Right cardiac atrium (tissue), 5 donors: ENCODE data around the gene AUNIP. TPM values are rescaled to one million over a fixed set of nuclear protein-coding genes. Genes with fewer than 3 reads are reported as not detected.
"Not testable (repeated sequence)": the region's sequence is repeated elsewhere in the genome, so short reads cannot be mapped to it uniquely, and the experiment has no call there.

ENCODE experiments used
- ATAC-seq, 2 donors: fragments of 200-7000 bp; cut with Tn5 transposase; one replicate each; pipeline versions ENCODE4 v1.8.0 to v1.9.1; 2020; ENCODE audit warnings: moderate library complexity in 2 of 2, mild to moderate bottlenecking in 1 of 2
- DNase-seq, 3 donors: peaks; one replicate each; pipeline ENCODE4 v3.0.0-alpha.2; 2020
- H3K27ac ChIP-seq: one replicate; pipeline ENCODE4 v1.5.1; 2013; ENCODE audit warnings: mild to moderate bottlenecking, low read length, control low read depth, moderate library complexity
- H3K27me3 ChIP-seq: one replicate; pipeline ENCODE4 v1.6.1; 2013; ENCODE audit not compliant: control insufficient read depth, insufficient read depth
- H3K4me1 ChIP-seq: one replicate; pipeline ENCODE4 v1.6.1; 2013; ENCODE audit warnings: low read length; ENCODE audit not compliant: control insufficient read depth, insufficient read depth
- H3K4me3 ChIP-seq: one replicate; pipeline ENCODE4 v1.5.1; 2013; ENCODE audit warnings: low read length, control low read depth
- H3K9me3 ChIP-seq: one replicate; pipeline ENCODE4 v1.6.1; 2013; ENCODE audit warnings: low read length; ENCODE audit not compliant: control insufficient read depth
- WGBS: extraction: QIAGEN DNeasy Blood & Tissue Kit; methylation state at CpG from one replicate; pipeline ENCODE4 v1.1.7; 2013; 5-methylcytosine and 5-hydroxymethylcytosine counted together
- intact Hi-C, 4 donors: fragments of 100-400 bp; cut with DNase I; formaldehyde crosslinking; loops; one replicate each; pipeline versions ENCODE4 v1.11.0 to v1.14.0; 2022 to 2023
- polyA plus RNA-seq: library from polyadenylated mRNA; stranded (reverse); fragments of 200-250 nt; gene quantifications from one replicate; pipeline ENCODE4 v1.2.3, GENCODE V29; 2013
- total RNA-seq, 4 donors: library from RNA; stranded (reverse); fragmentation: NEBNext Ultra II Directional; extraction: Animal tissue kit (Norgen Biotek cat#: 25700); gene quantifications; one replicate each; pipeline ENCODE4 v1.2.1, GENCODE V29; 2021
- donor health status: healthy with polysubstance abuse.
- donor health status: DM: no; HTN: yes; CAD: no.
- donor health status: DM: no; HTN: no; CAD: no.
- donor health status: DM: no; HTN: yes; CAD: no; lungs with severe emphysema.
- donor health status: DM: yes; HTN: yes; CAD: no.

AUNIP gene
- total and polyA plus RNA-seq, 5 donors: 0.34 TPM; not detected in 4

DNA sequence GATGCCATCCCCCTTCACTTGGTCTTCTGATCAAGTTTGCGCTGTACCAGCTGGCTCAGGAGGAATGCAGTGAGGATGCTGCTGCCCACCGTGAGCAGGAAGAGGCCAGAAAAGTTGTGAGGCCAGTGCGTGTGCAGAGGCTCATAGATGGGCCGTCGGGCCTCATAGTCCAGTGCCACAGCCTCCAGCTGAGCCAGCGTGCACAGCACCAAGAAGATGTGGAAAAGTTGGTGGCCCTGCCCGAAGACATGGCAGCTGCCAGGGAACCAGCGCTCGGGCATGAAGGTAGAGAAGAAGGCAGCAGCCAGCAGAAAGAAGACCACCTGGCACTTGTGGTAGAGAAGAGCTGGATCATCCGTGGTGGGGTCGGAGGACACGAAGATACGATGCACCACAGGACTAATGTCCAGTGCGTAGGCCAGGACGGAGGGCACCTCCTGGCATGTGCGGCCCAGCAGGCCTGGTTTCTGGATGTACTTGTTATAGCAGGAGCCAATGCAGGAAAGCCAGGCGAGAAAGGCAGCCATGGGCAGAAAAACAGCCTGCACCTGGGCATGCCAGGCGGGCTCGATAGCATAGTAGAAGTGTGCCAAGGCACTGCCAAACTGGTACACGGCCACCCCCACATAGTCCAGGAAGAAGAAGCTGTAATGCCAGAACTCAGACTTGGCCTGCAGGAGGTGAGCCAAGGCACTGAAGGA lies 3.7 kb upstream of the AUNIP start:
- DNase-seq (peak in 1 of 3 donors; percentile 41), ATAC-seq (no peak)
- H3K27ac ChIP-seq: no peak overlapping the region
- 95% methylated on average over 20 of the region's 20 CpGs for WGBS
- H3K4me3 ChIP-seq: no peak overlapping the region
- H3K27me3 ChIP-seq: no peaks in the 10 kb centered on the region
- no peaks in the 10 kb centered on the region for H3K9me3 ChIP-seq
- no peaks in the 10 kb centered on the region for H3K4me1 ChIP-seq
- intact Hi-C loops: no loop called here

DNA sequence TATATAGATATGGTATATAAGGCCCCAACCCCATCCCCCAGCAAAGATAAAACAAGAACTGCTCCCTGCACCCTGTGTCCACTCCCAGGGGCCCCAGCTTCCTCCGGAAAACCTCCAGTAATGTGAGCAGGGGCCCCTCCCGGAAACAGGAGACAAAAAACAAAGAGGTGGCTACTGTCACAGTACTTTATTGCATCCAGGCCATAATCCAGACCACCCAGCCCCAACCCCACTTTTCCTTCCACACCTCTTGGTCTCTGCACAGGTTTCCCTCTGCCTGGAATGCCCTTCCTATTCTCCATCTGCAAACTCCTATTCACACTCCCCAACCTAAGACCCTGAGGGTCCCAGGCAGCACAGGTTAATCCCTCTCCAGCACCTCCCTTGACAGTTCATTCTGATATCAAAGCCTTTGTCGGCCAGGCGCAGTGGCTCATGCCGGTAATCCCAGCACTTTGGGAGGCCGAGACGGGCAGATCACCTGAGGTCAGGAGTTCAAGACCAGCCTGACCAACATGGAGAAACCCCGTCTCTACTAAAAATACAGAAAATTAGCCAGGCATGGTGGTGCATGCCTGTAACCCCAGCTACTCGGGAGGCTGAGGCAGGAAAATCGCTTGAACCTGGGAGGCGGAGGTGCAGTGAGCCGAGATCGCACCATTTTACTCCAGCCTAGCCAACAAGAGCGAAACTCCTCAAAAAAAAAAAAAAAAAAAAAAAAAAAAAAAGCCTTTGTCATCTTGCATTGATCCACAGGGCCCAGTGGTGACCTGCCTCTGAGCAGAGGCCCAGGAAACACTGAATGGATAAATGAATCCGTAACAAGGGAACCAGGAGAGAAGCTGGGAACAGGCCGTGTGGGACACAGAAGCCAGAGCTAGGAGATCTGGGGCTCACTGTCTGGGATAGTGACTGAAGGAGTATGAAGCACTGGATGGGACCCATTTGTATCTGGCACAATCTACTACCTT lies 2.3 kb upstream of the AUNIP start:
- no peak overlapping the region for H3K27ac ChIP-seq
- no peaks in the 10 kb centered on the region for H3K27me3 ChIP-seq
- no peaks in the 10 kb centered on the region for H3K4me1 ChIP-seq
- H3K4me3 ChIP-seq: no peak overlapping the region
- DNase-seq (peak in 1 of 3 donors; percentile 72), ATAC-seq (no peak)
- no peaks in the 10 kb centered on the region for H3K9me3 ChIP-seq
- intact Hi-C loops: no loop called here
- 81% methylated on average over 16 of the region's 16 CpGs for WGBS

DNA sequence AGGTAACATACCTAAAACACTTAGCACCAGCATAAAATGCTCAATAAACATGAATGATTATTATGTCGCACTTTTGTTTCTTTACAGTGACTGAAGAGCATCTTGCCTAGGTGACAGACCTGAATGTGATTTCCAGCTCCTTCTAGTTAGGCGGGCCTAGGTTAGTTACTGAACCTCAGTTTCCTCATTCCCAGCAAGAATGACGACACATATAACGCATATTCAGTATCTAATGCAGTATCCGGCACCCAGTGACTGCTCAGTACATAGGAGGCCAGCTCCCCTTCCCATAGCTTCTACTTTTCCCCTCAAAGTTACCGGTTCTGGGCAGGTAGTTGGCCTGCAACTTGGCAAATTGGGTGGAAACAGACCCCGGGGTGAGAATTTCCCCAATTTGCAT lies 763 bp downstream of the AUNIP start:
- Histone ChIP-seq H3K27me3 (no peaks in the 10 kb centered on the region), H3K4me1 (no peaks in the 10 kb centered on the region), H3K9me3 (no peaks in the 10 kb centered on the region), H3K27ac (no peak overlapping the region), H3K4me3 (no peak overlapping the region)
- DNase-seq (no peak), ATAC-seq (no peak)
- intact Hi-C loops: no loop called here
- WGBS: 50% methylated on average over 7 of the region's 7 CpGs

DNA sequence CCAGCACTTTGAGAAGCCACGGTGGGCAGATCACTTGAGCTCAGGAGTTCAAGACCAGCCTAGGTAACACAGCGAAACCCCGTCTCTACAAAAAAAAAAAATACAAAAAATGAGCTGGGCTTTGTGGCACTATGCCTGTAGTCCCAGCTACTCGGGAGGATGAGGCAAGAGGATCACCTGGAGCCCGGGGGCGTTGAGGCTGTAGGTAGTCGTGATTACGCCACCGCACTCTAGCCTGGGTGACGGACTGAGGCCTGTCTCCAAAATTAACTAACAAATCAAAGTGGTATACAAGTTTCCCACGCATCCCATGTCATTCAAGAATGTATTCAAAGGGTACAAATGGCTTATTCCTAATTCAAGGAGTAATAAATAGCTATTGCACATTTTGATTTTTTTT lies 2.4 kb downstream of the AUNIP start:
- no peaks in the 10 kb centered on the region for H3K27me3 ChIP-seq
- 93% methylated on average over 11 of the region's 11 CpGs for WGBS
- H3K4me3 ChIP-seq: no peak overlapping the region
- DNase-seq (no peak), ATAC-seq (no peak)
- intact Hi-C loops: no loop called here
- H3K27ac ChIP-seq: no peak overlapping the region
- no peaks in the 10 kb centered on the region for H3K4me1 ChIP-seq
- H3K9me3 ChIP-seq: no peaks in the 10 kb centered on the region

DNA sequence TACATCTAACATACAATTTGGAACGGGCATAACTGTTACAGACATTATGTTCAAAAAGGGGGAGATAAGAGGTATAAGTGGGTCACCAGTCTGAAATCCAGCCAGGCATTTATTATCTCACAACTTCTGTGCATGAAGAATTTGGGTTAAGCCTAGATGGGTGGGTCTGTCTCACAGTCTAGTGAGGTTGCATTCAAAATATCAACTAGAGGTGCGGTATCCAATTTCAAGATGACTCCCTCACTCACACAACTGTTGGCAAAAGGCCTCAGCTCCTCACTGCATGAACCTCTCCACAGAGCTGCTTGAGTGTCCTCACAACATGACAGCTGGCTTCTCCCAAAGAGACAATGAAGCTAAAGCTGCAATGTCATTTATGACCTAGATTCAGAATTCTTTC lies 4.7 kb downstream of the AUNIP start:
- Histone ChIP-seq H3K4me3 (no peak overlapping the region), H3K9me3 (no peaks in the 10 kb centered on the region), H3K27ac (no peak overlapping the region), H3K27me3 (no peaks in the 10 kb centered on the region), H3K4me1 (no peaks in the 10 kb centered on the region)
- 71% methylated on average over 2 of the region's 2 CpGs for WGBS
- no peak for ATAC-seq
- DNase-seq: no peak
- intact Hi-C loops: no loop called here

DNA sequence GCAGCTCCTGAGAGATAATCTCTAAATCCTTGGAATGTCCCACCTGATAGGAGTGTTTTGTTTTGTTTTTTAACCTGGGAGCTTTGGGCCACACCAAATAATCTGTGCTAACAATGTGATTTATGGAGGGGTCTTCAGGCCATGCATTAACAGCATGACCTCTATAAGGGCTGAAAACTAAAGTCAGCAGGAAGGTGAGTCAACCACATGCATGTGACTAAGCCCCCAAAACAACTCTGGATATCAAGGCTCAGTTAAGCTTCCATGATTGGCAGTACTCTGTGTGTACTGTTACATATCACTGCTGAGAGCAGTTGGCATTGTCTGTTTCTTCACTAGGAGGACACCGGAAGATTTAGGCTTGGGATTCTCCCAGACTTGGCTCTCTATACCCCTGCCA lies 10.7 kb downstream of the AUNIP start:
- H3K4me1 ChIP-seq: no peaks in the 10 kb centered on the region
- DNase-seq: no peak
- H3K4me3 ChIP-seq: no peak overlapping the region
- no peak for ATAC-seq
- intact Hi-C loops: no loop called here
- no peaks in the 10 kb centered on the region for H3K9me3 ChIP-seq
- no peaks in the 10 kb centered on the region for H3K27me3 ChIP-seq
- 62% methylated on average over 1 of the region's 1 CpG for WGBS
- no peak overlapping the region for H3K27ac ChIP-seq

DNA sequence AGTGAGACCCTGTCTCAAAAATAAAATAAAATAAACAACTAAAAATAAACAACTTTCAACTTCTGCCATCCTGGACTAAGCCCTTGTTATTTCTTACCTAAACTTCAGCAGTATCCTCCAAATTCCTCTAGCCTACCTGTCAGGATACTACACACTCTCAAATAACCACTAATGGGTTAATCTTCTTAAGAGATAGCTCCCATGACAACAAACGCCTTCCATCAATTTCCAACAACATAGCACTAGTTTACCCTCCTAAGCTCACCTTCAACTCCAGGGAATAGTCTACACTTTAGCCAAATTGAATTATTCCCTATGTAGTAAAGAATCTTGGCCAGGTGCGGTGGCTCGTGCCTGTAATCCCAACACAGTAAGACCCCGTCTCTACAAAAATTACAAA lies 11.3 kb downstream of the AUNIP start:
- Histone ChIP-seq H3K27me3 (no peaks in the 10 kb centered on the region), H3K27ac (no peak overlapping the region), H3K4me1 (no peaks in the 10 kb centered on the region), H3K9me3 (no peaks in the 10 kb centered on the region), H3K4me3 (no peak overlapping the region)
- DNase-seq (no peak), ATAC-seq (no peak)
- intact Hi-C loops: no loop called here
- WGBS: 66% methylated on average over 4 of the region's 4 CpGs

DNA sequence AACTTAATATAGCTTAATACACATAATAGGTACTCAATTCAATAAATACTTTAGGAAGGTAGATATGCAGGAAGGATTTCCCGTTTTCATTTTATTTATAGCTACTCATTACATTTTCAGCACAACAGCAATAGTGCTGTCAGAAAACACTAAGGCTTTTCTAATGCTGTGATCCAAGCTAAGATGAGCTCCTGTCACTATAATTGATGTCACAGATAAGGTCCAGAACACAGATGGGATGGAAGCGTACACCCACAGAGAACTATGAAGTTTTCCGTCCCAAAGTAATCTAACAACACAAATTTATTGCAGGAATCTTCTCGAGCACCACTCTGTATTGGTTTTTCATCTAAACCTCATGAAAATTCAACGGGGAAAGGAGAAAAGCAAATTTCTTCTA lies 13.6 kb downstream of the AUNIP start:
- DNase-seq (no peak), ATAC-seq (no peak)
- WGBS: 74% methylated on average over 5 of the region's 5 CpGs
- Histone ChIP-seq H3K4me1 (no peaks in the 10 kb centered on the region), H3K27me3 (no peaks in the 10 kb centered on the region), H3K9me3 (no peaks in the 10 kb centered on the region), H3K4me3 (no peak overlapping the region), H3K27ac (no peak overlapping the region)
- intact Hi-C loops: no loop called here

DNA sequence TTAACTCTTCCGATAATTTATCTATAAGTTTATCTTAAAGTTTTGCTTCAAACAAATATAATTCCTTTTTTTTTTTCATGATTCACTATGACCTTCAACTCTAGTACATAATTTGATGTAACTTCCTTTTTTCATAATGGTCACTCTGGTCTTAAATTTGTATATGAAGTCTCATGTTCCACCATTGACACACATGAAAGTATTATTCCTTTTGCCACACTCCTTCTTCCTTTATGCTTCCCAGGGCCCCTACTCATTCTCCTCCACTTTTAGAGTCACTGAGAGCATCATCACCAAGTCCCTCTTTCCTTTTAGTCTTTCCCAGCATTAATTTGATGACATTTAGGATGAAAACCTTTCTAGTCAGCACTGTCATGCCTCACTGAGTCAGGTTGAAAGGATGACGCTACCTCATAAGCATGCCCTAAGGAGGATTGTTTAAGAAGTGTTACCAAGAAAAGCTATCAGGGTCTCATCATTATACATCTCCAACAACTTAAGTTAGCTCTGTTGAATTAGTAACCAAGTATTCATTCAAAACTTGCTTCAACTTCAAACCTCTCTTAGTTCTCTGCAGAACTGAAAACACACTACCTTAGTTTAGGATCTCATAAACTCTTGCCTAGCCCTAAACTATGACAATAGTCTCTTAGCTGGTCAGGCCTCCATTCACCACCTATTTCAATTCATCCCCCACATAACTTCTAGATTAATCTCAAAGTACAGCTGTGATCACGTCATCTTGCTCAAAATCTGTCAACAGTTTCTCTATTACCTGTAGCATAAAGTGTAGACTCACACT lies 14.5 kb downstream of the AUNIP start:
- intact Hi-C loops: no loop called here
- 91% methylated on average over 3 of the region's 3 CpGs for WGBS
- DNase-seq (no peak), ATAC-seq (no peak)
- Histone ChIP-seq H3K27me3 (no peaks in the 10 kb centered on the region), H3K27ac (no peak overlapping the region), H3K4me1 (no peaks in the 10 kb centered on the region), H3K9me3 (no peaks in the 10 kb centered on the region), H3K4me3 (no peak overlapping the region)

DNA sequence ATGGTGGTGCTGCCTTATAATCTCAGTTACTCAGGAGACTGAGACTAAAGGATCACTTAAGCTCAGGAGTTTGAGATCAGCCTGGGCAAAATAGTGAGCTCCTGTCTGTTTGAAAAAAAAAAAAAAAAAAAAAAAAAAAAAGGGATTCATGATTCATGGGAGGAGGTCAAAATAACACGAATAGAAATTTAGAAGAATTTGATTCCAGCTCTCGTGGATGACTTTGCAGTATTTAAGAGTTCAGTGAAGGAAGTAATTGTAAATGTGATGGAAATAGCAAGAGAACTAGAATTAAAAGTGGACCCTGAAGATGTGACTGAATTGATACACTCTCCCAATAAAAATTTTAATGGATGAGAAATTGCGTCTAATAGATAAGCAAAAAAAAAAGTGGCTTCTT lies 15.8 kb downstream of the AUNIP start:
- intact Hi-C loops: no loop called here
- ATAC-seq (no peak), DNase-seq (no peak)
- no peak overlapping the region for H3K4me3 ChIP-seq
- H3K27ac ChIP-seq: no peak overlapping the region
- H3K27me3 ChIP-seq: no peaks in the 10 kb centered on the region
- 90% methylated on average over 3 of the region's 3 CpGs for WGBS
- H3K9me3 ChIP-seq: no peaks in the 10 kb centered on the region
- no peaks in the 10 kb centered on the region for H3K4me1 ChIP-seq

DNA sequence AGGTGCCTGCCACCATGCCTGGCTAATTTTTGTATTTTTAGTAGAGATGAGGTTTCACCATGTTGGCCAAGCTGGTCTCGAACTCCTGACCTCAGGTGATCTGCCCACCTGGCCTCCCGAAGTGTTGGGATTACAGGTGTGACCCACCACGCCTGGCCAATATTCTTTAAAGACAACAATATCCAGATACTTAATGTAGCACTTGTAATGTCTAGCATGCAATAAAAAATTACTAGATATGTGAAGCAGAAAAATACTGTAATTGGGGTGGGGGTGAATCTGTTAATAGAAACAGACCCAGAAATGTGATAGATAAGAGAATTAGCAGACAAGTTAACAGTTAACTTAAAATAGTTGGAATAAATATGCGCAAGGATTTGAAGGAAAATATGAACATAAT lies 19.4 kb downstream of the AUNIP start:
- H3K27me3 ChIP-seq, H3K27ac ChIP-seq, ATAC-seq, intact Hi-C loops, DNase-seq, H3K9me3 ChIP-seq, H3K4me1 ChIP-seq, H3K4me3 ChIP-seq: not testable (repeated sequence)
- 97% methylated on average over 4 of the region's 4 CpGs for WGBS
